ENCODE data around the gene TCF12. TPM values are rescaled to one million over a fixed set of nuclear protein-coding genes. Genes with fewer than 3 reads are reported as not detected.

The TCF12 gene
- total RNA-seq, 1 experiment from 2014 or later, result 102 TPM

DNA sequence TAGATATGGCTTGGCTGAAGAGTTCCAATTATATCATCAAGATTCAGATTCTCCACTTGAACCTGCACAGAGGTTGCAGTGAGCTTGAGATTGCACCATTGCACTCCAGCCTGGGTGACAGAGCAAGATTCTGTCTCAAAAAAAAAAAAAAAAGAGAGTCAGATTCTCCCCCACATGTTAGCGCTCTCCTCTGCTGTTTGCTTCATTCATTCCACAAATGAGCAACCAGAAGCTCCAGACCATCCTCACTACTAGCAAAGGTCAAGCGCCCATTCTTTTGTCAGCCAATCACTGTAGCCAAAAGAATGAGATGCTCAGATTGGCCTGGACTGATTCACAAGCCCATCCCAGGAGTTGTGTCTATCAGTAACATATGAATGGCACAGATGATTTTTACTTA, 28.4 kb upstream of the TCF12 start:
- Histone ChIP-seq H3K9me3 (ENCODE audit: control insufficient read depth, insufficient read depth, low read depth, low read length) (no peaks in the 10 kb centered on the region), H3K4me1 (ENCODE audit: control insufficient read depth, insufficient read depth, low read length) (peaks cover 9% of the 10 kb centered on the region), H3K27ac (ENCODE audit: low read length) (no peak overlapping the region), H3K4me3 (ENCODE audit: low read depth in 2 of 2, low read length in 2 of 2) (no peak overlapping the region), H3K27me3 (ENCODE audit: control insufficient read depth, insufficient read depth, low read length) (no peaks in the 10 kb centered on the region), H3K36me3 (ENCODE audit: control insufficient read depth, insufficient read depth, low read length) (no peaks in the 10 kb centered on the region)
- no TSS peak for BruUV-seq (replicated peaks)
- no peak for TF ChIP-seq SIN3A (IDR thresholded peaks at IDR 0.05; ENCODE audit: borderline replicate concordance, insufficient read depth, low read depth, low read length)
- TF ChIP-seq, protein P1, sequence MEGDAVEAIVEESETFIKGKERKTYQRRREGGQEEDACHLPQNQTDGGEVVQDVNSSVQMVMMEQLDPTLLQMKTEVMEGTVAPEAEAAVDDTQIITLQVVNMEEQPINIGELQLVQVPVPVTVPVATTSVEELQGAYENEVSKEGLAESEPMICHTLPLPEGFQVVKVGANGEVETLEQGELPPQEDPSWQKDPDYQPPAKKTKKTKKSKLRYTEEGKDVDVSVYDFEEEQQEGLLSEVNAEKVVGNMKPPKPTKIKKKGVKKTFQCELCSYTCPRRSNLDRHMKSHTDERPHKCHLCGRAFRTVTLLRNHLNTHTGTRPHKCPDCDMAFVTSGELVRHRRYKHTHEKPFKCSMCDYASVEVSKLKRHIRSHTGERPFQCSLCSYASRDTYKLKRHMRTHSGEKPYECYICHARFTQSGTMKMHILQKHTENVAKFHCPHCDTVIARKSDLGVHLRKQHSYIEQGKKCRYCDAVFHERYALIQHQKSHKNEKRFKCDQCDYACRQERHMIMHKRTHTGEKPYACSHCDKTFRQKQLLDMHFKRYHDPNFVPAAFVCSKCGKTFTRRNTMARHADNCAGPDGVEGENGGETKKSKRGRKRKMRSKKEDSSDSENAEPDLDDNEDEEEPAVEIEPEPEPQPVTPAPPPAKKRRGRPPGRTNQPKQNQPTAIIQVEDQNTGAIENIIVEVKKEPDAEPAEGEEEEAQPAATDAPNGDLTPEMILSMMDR (IDR thresholded peaks at IDR 0.05), result no peak
- no peak for TF ChIP-seq TCF7L2 (IDR thresholded peaks at IDR 0.05; ENCODE audit: low read depth, low read length)
- TF ChIP-seq, protein P2, sequence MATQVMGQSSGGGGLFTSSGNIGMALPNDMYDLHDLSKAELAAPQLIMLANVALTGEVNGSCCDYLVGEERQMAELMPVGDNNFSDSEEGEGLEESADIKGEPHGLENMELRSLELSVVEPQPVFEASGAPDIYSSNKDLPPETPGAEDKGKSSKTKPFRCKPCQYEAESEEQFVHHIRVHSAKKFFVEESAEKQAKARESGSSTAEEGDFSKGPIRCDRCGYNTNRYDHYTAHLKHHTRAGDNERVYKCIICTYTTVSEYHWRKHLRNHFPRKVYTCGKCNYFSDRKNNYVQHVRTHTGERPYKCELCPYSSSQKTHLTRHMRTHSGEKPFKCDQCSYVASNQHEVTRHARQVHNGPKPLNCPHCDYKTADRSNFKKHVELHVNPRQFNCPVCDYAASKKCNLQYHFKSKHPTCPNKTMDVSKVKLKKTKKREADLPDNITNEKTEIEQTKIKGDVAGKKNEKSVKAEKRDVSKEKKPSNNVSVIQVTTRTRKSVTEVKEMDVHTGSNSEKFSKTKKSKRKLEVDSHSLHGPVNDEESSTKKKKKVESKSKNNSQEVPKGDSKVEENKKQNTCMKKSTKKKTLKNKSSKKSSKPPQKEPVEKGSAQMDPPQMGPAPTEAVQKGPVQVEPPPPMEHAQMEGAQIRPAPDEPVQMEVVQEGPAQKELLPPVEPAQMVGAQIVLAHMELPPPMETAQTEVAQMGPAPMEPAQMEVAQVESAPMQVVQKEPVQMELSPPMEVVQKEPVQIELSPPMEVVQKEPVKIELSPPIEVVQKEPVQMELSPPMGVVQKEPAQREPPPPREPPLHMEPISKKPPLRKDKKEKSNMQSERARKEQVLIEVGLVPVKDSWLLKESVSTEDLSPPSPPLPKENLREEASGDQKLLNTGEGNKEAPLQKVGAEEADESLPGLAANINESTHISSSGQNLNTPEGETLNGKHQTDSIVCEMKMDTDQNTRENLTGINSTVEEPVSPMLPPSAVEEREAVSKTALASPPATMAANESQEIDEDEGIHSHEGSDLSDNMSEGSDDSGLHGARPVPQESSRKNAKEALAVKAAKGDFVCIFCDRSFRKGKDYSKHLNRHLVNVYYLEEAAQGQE (IDR thresholded peaks at IDR 0.05; ENCODE audit: insufficient read depth in 1 of 2, low read depth in 2 of 2, low read length in 1 of 2), result no peak
- TF ChIP-seq POLR2AphosphoS5 (IDR thresholded peaks at IDR 0.05; ENCODE audit: low read depth, low read length), result no peak
- intact Hi-C loops (cut with micrococcal nuclease; ENCODE audit: unreplicated experiment), result no loop called here
- POLR2A ChIA-PET, result no interaction called here
- CTCF ChIA-PET, result interaction anchor here (0.7 kb wide), 1 partner anchor 147 kb away, joined by 5 read pairs; no protein-coding TSS in a partner anchor
- DNase-seq (ENCODE audit: low read depth, low spot score), result no peak
- no peak for ATAC-seq
- in situ Hi-C loops (cut with HindIII; ENCODE audit: low pct_unique_long_range_greater_than_20kb, low sequenced_read_pairs), result no loop called here

DNA sequence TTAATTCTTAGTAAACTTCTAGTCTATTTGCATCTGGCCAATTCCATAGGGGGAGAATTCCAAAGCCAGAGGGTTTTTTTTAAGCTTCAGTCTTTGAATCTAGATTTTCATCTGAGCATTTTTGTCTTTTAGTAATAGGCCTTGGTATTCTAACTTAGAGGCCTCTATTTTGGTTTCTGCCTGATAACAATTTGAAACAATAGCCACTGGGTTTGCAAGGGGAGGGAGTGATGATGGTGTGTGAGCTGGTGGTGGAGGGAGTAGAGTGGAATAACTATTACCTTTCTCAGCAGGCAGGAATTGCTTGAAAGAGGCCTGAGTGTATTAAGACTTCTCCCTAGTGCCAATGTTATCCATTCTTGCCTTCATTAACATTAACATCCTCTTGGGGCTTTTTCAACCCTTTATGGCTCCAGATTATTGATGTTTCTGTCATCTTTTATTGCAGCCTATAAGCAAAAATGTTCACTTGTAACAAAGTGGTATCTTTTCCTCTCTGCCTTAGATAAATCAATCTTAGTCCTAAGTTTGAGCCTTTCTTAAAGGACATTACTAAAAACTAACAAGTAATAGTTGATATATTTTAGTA, 26.5 kb upstream of the TCF12 start:
- intact Hi-C loops (cut with micrococcal nuclease; ENCODE audit: unreplicated experiment), result no loop called here
- TF ChIP-seq SIN3A (IDR thresholded peaks at IDR 0.05; ENCODE audit: borderline replicate concordance, insufficient read depth, low read depth, low read length) (no peak), POLR2AphosphoS5 (IDR thresholded peaks at IDR 0.05; ENCODE audit: low read depth, low read length) (no peak), TCF7L2 (IDR thresholded peaks at IDR 0.05; ENCODE audit: low read depth, low read length) (no peak)
- TF ChIP-seq, protein P1 (IDR thresholded peaks at IDR 0.05), result no peak
- TF ChIP-seq, protein P2 (IDR thresholded peaks at IDR 0.05; ENCODE audit: insufficient read depth in 1 of 2, low read depth in 2 of 2, low read length in 1 of 2), result no peak

More for the DNA sequence above, 26.5 kb upstream of the TCF12 start:
- in situ Hi-C loops (cut with HindIII; ENCODE audit: low pct_unique_long_range_greater_than_20kb, low sequenced_read_pairs), result no loop called here
- Histone ChIP-seq H3K9me3 (ENCODE audit: control insufficient read depth, insufficient read depth, low read depth, low read length) (no peaks in the 10 kb centered on the region), H3K27ac (ENCODE audit: low read length) (no peak overlapping the region), H3K4me3 (ENCODE audit: low read depth in 2 of 2, low read length in 2 of 2) (no peak overlapping the region), H3K27me3 (ENCODE audit: control insufficient read depth, insufficient read depth, low read length) (no peaks in the 10 kb centered on the region), H3K36me3 (ENCODE audit: control insufficient read depth, insufficient read depth, low read length) (no peaks in the 10 kb centered on the region), H3K4me1 (ENCODE audit: control insufficient read depth, insufficient read depth, low read length) (peaks cover 9% of the 10 kb centered on the region)
- BruUV-seq (replicated peaks), result no TSS peak
- CTCF ChIA-PET, result no interaction called here
- POLR2A ChIA-PET, result interaction anchor here (0.6 kb wide), 2 partner anchors 60 to 204 kb away, joined by 3 to 5 read pairs; no protein-coding TSS in a partner anchor
- ATAC-seq (no peak), DNase-seq (ENCODE audit: low read depth, low spot score) (no peak)
